Astrocyte of the cerebellum (primary cell): ENCODE results near the gene ACAT2.
"Not testable (repeated sequence)": the region's sequence is repeated elsewhere in the genome, so short reads cannot be mapped to it uniquely, and the experiment has no call there.

Experiments
- DNase-seq: peaks from one replicate; pipeline ENCODE4 v3.0.0-alpha.2; 2011; ENCODE audit warnings: low read depth
- H3K4me3 ChIP-seq: 2 replicates; pipeline ENCODE4 v1.5.1; 2011; ENCODE audit warnings: mild to moderate bottlenecking, low read depth, low read length, moderate library complexity
- in situ Hi-C: cut with HindIII; loops from 2 replicates; pipeline ENCODE4 v1.10.0; 2017; ENCODE audit warnings: low sequenced_read_pairs
- TF ChIP-seq, protein P1 (sequence below): IDR thresholded peaks from 2 replicates; pipeline ENCODE4 v1.5.1; 2012; ENCODE audit warnings: low read length, low read depth, moderate library complexity, mild to moderate bottlenecking; ENCODE audit errors: missing control alignments

The ACAT2 gene

DNA sequence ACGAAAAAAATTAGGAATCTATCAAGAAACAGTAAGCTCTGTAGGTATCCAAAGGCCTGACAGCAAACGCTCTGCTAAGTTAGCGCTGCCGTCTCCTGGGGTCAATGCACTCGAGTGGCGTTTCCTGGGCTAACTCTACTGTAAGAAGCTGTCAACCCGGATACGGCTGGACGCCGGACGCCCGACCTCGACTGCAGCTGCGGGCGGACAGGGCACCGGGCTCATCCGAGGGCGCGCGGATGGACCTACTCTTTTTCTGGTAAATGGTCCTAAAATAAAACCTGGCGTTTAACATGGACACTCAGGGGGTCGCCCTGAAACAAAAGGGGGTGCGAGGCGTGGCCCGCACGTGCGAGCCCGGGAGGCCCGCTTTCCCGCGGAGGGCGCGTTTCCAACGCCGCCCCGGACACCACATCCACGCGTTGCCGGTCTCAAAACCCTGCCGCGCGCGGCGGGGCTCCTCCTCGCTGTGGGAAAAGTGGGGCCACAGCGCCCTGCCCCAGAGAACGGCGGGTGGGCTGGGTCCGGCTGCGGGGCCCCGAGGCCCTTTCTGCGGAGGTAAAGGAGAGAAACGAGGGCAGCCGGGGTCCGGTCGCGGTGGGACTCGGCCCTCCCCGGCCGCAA, 27.0 kb downstream of the ACAT2 start:
- TF ChIP-seq, protein P1, sequence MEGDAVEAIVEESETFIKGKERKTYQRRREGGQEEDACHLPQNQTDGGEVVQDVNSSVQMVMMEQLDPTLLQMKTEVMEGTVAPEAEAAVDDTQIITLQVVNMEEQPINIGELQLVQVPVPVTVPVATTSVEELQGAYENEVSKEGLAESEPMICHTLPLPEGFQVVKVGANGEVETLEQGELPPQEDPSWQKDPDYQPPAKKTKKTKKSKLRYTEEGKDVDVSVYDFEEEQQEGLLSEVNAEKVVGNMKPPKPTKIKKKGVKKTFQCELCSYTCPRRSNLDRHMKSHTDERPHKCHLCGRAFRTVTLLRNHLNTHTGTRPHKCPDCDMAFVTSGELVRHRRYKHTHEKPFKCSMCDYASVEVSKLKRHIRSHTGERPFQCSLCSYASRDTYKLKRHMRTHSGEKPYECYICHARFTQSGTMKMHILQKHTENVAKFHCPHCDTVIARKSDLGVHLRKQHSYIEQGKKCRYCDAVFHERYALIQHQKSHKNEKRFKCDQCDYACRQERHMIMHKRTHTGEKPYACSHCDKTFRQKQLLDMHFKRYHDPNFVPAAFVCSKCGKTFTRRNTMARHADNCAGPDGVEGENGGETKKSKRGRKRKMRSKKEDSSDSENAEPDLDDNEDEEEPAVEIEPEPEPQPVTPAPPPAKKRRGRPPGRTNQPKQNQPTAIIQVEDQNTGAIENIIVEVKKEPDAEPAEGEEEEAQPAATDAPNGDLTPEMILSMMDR, result no peak
- H3K4me3 ChIP-seq, result peak overlapping the region; percentile 87
- in situ Hi-C loops, result no loop called here
- DNase-seq, result no peak

DNA sequence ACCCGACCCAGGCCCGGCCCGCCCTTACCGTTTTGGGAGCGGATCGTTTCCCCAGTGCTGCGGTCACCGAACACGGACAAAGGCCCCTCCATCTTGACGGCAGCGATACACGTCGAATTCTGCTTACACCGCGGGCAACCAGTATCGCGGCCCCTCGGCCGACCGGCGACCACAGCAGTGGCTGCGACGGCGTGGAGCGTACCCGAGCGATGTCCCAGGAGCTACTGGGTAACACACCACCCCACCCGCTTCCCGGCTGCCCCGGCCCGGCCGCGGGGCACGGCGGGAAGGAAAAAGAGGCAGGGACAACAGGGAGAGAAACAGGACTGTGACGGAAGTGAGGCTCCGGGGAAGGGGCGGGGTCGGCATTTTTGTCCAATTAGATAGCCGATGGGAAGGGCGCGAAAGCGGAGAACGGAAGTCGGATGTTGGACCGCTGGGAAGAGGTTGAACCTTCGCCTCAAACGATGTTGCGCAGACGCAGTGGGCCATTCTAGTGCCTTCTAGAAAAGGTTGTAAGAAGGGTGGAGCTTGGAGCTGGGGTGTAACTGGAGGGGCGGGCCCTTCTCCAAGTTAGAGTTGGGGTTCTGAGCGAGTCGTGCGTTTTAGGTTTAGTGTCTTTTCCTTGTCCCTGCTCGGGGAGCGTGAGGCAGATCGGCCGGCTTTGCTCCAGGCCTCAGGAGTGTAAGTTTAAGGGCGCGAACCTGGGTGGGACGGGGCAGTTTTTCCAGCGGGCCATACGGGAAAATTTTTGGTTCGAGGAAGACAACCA, 27.7 kb downstream of the ACAT2 start, which contains the start of gene TCP1:
Gene TCP1 (minus strand): TSS at position 226 of the 772 bp plus-strand sequence. CDS start 134 bp downstream, at position 92.
- peak; percentile 99 for DNase-seq
- H3K4me3 ChIP-seq, result peak within 1 kb of the TSS; percentile 87
- in situ Hi-C loops, result no loop called here
- TF ChIP-seq, protein P1, result no peak

DNA sequence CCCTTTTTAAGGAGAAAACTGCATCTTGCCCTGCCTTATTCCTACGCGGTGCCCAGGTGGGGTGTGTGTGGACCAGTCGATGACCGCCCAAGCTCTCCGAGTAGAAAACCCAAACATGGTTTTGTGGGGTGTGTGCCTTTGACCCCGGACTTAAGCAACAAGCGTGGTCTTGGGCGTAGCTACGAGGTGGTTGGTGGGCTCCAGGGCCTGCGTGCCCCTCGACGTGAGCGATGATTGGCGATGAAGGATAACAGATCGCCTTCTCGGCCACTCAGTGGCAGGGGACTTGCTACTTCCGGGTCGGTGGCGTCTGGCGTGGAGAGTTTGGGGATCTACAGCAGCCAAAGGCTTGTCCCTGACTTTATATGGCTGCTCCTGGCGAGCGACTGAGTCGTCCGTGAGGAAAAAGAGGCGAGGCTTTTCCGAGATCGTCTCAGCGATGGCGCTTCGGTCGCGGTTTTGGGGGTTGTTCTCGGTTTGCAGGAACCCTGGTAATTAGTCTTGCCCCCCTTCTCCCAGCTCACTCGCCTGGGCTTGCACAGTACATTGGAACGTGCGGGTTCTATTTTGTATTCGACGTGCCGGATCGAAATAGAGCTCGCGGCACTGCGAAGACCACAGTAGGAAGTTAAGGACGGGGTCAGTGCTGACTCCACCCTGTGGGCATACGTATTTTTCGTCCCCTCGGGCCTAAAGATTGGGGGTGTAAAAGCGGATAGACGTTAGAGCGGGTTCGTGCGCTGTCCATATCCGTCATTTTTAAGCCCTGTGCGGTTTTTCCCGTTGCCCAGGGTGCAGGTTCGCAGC, 28.5 kb downstream of the ACAT2 start, which contains the start of gene MRPL18:
Gene MRPL18 (plus strand): TSS at position 319 of the 807 bp plus-strand sequence. CDS start 121 bp downstream, at position 440.
- in situ Hi-C loops, result no loop called here
- H3K4me3 ChIP-seq, result peak within 1 kb of the TSS; percentile 87
- TF ChIP-seq, protein P1, result no peak
- DNase-seq, result peak; percentile 95

DNA sequence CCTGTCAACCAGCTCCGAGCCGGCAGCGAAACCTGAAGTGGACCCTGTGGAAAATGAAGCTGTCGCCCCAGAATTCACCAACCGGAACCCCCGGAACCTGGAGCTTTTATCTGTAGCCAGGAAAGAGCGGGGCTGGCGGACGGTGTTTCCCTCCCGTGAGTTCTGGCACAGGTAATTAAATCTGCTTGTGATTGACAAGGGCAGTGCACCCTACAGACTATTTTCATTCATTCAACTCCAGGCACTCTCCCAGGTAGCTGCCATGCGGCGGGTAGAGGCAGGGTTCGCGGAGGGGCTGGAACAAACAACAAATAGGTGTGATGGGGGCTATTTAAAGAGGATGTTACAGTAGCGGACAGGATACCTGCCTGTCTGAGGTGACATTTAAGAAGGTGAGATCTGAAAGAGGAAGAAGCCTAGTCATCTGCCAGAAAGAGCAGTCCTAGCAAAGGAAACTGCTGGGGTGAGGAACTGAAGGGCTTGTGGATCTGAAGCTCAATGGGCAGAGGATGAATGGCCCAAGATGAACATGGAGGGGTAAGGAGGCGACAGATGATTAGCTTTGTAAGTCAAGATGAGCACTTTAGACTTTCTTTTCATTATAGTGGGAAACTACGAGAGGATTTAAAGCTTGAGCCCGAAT, 29.2 kb downstream of the ACAT2 start:
- no peak for DNase-seq
- H3K4me3 ChIP-seq, result peak overlapping the region; percentile 87
- TF ChIP-seq, protein P1, result no peak
- in situ Hi-C loops, result no loop called here

DNA sequence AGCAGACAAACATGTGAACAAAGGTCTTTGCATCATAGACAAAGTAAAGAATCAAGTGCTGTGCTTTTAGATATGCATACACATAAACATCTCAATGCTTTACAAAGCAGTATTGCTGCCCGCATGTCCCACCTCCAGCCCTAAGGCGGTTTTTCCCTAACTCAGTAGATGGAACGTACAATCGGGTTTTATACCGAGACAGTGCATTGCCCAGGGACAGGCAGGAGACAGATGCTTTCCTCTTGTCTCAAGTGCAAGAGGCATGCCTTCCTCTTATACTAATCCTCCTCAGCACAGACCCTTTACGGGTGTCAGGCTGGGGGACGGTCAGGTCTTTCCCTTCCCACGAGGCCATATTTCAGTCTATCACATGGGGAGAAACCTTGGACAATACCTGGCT, 33.1 kb downstream of the ACAT2 start:
- DNase-seq, in situ Hi-C loops, H3K4me3 ChIP-seq: not testable (repeated sequence)

DNA sequence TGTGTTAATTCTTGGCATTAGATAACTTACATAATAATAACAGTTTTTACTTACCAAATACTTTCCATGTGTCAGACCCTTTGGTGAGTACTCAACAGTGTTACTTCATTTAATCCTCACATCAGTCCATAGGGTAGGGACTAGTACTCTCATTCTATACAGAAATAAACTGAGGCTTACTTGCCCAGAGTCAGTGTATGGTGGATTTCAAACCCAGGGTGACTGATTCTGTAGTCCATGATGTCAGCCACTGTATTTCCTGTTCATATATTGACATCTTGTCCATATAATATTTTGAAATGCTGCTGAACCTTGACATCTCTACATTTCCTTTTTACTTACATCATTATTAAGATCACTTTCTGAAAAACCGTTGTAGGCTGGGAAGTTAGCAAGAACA, 35.7 kb downstream of the ACAT2 start:
- in situ Hi-C loops, result no loop called here
- no peak overlapping the region for H3K4me3 ChIP-seq
- DNase-seq, result no peak
- TF ChIP-seq, protein P1, result no peak
